ENCODE data around the gene VBP1.
"Not testable (repeated sequence)": the region's sequence is repeated elsewhere in the genome, so short reads cannot be mapped to it uniquely, and the experiment has no call there.

VBP1 gene

DNA sequence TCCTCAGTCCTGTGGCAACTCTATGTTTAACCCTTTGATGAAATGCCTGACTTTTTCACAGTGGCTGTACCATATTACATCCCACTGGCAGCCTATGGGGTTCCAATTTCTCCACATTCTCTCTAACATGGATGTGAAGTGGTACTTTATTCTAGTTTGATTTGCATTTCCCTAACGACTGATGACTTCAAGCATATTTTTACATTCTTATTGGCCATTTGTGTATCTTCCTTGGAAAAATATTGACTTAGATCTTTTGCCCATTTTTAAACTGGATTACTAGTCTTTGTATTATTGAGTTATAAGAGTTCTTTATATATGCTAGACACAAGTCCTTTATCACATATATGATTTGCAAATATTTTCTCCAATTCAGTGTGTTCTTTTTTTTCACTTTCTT is 50.2 kb downstream of the VBP1 start:
- DNase-seq: no peak

- DNase-seq: not testable (repeated sequence)
Measured at GRCh38 chrX:155267995-155268394, 51.7 kb downstream of the VBP1 start.

- DNase-seq: no peak
Measured at GRCh38 chrX:155270969-155271368, 54.7 kb downstream of the VBP1 start.

DNA sequence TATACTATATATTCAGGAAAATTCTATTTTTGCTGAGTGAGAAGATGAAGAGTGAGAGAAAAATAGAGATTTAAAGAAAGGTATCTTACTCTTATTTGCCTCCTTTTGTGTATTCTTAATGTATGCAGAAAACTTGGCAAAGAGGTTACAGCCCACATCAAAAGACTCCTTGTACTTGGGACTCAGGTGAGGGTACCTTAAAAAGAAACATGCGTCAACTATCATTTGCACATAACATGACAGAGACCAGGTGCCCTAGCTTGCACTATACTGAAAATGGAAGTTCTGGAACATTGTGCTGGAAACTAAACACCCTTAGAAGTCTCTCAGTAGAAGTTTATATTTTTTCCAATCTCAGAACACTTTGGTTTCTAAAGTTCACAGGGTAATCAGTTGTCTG is 63.6 kb downstream of the VBP1 start:
- no peak for DNase-seq

Data from HCEC 1CT (cell line).